PC-9 (cell line): ENCODE data around the gene ENTHD1.

ENCODE experiments used
- EZH2 ChIP-seq: fragments of 200-600 bp; sonication (generic); IDR thresholded peaks from 2 replicates; pipeline ENCODE4 v1.8.0; 2017; ENCODE audit warnings: antibody characterized with exemption, low read depth
- TF ChIP-seq, protein P1 (sequence below): fragments of 200-600 bp; sonication (generic); conservative IDR thresholded peaks from 2 replicates; pipeline ENCODE4 v1.6.1; 2017; ENCODE audit warnings: mixed run types, antibody characterized with exemption, mild to moderate bottlenecking, moderate library complexity

DNA sequence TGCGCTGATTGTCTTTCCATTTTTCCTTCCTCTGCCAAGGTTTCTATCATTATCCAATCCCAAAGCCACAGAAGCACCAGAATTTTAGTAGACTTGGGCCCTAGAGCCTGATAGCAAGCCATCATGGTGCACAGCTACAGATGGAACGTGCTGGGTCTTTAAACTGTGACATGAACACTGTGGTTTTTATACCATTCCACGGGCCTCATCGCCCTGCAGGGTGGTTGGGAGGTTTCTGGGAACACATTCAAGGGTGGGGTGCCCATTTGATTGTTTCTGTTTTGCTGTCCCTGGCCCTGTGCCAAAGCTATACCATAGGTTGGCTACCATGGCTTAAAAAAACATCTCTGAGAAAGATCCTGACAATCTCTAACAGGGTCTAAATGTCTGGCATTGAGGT is 171.1 kb downstream of the ENTHD1 start:
- TF ChIP-seq, protein P1, sequence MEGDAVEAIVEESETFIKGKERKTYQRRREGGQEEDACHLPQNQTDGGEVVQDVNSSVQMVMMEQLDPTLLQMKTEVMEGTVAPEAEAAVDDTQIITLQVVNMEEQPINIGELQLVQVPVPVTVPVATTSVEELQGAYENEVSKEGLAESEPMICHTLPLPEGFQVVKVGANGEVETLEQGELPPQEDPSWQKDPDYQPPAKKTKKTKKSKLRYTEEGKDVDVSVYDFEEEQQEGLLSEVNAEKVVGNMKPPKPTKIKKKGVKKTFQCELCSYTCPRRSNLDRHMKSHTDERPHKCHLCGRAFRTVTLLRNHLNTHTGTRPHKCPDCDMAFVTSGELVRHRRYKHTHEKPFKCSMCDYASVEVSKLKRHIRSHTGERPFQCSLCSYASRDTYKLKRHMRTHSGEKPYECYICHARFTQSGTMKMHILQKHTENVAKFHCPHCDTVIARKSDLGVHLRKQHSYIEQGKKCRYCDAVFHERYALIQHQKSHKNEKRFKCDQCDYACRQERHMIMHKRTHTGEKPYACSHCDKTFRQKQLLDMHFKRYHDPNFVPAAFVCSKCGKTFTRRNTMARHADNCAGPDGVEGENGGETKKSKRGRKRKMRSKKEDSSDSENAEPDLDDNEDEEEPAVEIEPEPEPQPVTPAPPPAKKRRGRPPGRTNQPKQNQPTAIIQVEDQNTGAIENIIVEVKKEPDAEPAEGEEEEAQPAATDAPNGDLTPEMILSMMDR: no peak
- no peak for TF ChIP-seq EZH2
